Heart left ventricle (tissue), 13 donors: ENCODE results near the gene CCNL1.

ENCODE experiments used
- CTCF ChIP-seq, 12 donors: fragments of 200-600 bp; sonication (generic) in 4 of 12; IDR thresholded peaks; one replicate each; pipeline versions ENCODE4 v1.5.0 to v1.8.0; 2018 to 2022; ENCODE audit warnings: antibody characterized with exemption in 12 of 12, mild to moderate bottlenecking in 5 of 12
- POLR2A ChIP-seq, 2 donors: fragments of 450-650 bp; IDR thresholded peaks; one replicate each; pipeline ENCODE4 v1.6.1; 2017; ENCODE audit warnings: antibody characterized with exemption in 2 of 2, mild to moderate bottlenecking in 2 of 2, moderate library complexity in 2 of 2
- donor health status: ischemic (EF 13 %, LVEDD 7.1; RV severe dilation, severe dysfunction).
- donor health status: DM: no; HTN: yes; CAD: no.
- donor health status: DM: no; HTN: no; CAD: no.
- donor health status: ischemic (EF 25% LVEDD 6.9; RV normal size, moderate dysfunction).
- donor health status: ischemic (EF 25% LVEDD 5.7; RV mildly dilated, moderate dysfunction).
- donor health status: ischemic (EF 35%, LVEDD 5.7; RV mildly dilated, moderate dysfunction).
- donor health status: nonischemic (EF 11% LVEDD 7.7; RV severe dilation, severe dysfunction).
- donor health status: DM: yes; HTN: yes; CAD: no.
- donor health status: PGD.
- donor health status: ischemic (EF 29% LVEDD 5.4; RV normal size, mild dysfunction).
- donor health status: nonischemic (EF 23%, LVEDD 6.1; RV moderate dilation, normal function).

- TF ChIP-seq CTCF (IDR thresholded peaks at IDR 0.05), result peak; percentile 19 to 69 (median 55)
- TF ChIP-seq POLR2A (IDR thresholded peaks at IDR 0.05), result no peak
Measured at GRCh38 chr3:157201648-157202278, 41.8 kb upstream of the CCNL1 start.
